SK-N-SH treated with all-trans-retinoic acid at 6 μM for 48 hours (cell line): ENCODE data around the gene WDR46.

ENCODE experiments used
- ATAC-seq: fragments of 200-7000 bp; cut with Tn5 transposase; 3 replicates; pipeline ENCODE4 v1.9.1; 2020; ENCODE audit warnings: mild to moderate bottlenecking, moderate library complexity
- ARNTL ChIP-seq: fragments of 450-650 bp; formaldehyde crosslinking; IDR thresholded peaks from 2 replicates; pipeline ENCODE4 v1.5.0; 2020; ENCODE audit warnings: low read depth, mild to moderate bottlenecking, moderate library complexity, borderline replicate concordance
- BACH2 ChIP-seq: fragments of 250-450 bp; sonication (Bioruptor Pico); IDR thresholded peaks from 2 replicates; pipeline ENCODE4 v1.9.0; 2021; ENCODE audit warnings: mild to moderate bottlenecking, borderline replicate concordance
- CSDC2 ChIP-seq: fragments of 250-450 bp; sonication (Bioruptor Pico); IDR thresholded peaks from 2 replicates; pipeline ENCODE4 v1.5.0; 2020; ENCODE audit warnings: mild to moderate bottlenecking, moderate library complexity
- GLIS3 ChIP-seq: fragments of 250-450 bp; sonication (Bioruptor Pico); IDR thresholded peaks from 2 replicates; pipeline ENCODE4 v1.5.0; 2020; ENCODE audit warnings: mild to moderate bottlenecking, moderate library complexity
- ISL1 ChIP-seq: fragments of 250-450 bp; sonication (Bioruptor Pico); IDR thresholded peaks from 2 replicates; pipeline ENCODE4 v2.1.2; 2022; ENCODE audit warnings: mild to moderate bottlenecking, moderate library complexity
- OSR1 ChIP-seq: fragments of 250-450 bp; sonication (Bioruptor Pico); IDR thresholded peaks from 2 replicates; pipeline ENCODE4 v1.8.0; 2022; ENCODE audit warnings: moderate library complexity, mild to moderate bottlenecking, inconsistent platforms
- PATZ1 ChIP-seq: fragments of 250-450 bp; sonication (Bioruptor Pico); IDR thresholded peaks from 2 replicates; pipeline ENCODE4 v1.8.0; 2020; ENCODE audit warnings: mild to moderate bottlenecking, moderate library complexity, borderline replicate concordance
- PPARA ChIP-seq: fragments of 250-450 bp; sonication (Bioruptor Pico); IDR thresholded peaks from 2 replicates; pipeline ENCODE4 v1.5.0; 2020; ENCODE audit warnings: mild to moderate bottlenecking, borderline replicate concordance
- SNAI2 ChIP-seq: fragments of 250-450 bp; sonication (Bioruptor Pico); IDR thresholded peaks from 2 replicates; pipeline ENCODE4 v1.5.0; 2020; ENCODE audit warnings: mild to moderate bottlenecking, moderate library complexity
- TCF4 ChIP-seq: fragments of 250-450 bp; sonication (Bioruptor Pico); IDR thresholded peaks from 2 replicates; pipeline ENCODE4 v1.8.0; 2021; ENCODE audit warnings: mild to moderate bottlenecking, moderate library complexity, borderline replicate concordance
- TOX ChIP-seq: fragments of 250-450 bp; sonication (Bioruptor Pico); IDR thresholded peaks from 2 replicates; pipeline ENCODE4 v1.8.0; 2021; ENCODE audit warnings: mild to moderate bottlenecking, moderate library complexity, borderline replicate concordance
- ZC3H10 ChIP-seq: fragments of 250-450 bp; sonication (Bioruptor Pico); IDR thresholded peaks from 2 replicates; pipeline ENCODE4 v1.5.1; 2021; ENCODE audit warnings: mild to moderate bottlenecking, moderate library complexity
- ZFP30 ChIP-seq: fragments of 450-650 bp; formaldehyde crosslinking; IDR thresholded peaks from 2 replicates; pipeline ENCODE4 v1.5.0; 2022; ENCODE audit warnings: mild to moderate bottlenecking, moderate library complexity
- ZNF565 ChIP-seq: fragments of 450-650 bp; formaldehyde crosslinking; conservative IDR thresholded peaks from 2 replicates; pipeline ENCODE4 v1.5.0; 2020; ENCODE audit warnings: low read depth, mild to moderate bottlenecking, moderate library complexity
- ZNF70 ChIP-seq: fragments of 450-650 bp; formaldehyde crosslinking; IDR thresholded peaks from 2 replicates; pipeline ENCODE4 v1.5.0; 2020; ENCODE audit warnings: mild to moderate bottlenecking, moderate library complexity
- TF ChIP-seq, protein P1 (sequence below): fragments of 250-450 bp; sonication (Bioruptor Pico); IDR thresholded peaks from 2 replicates; pipeline ENCODE4 v1.5.0; 2020; ENCODE audit warnings: mild to moderate bottlenecking, moderate library complexity
- TF ChIP-seq, protein P2 (sequence below): fragments of 250-450 bp; sonication (Bioruptor Pico); IDR thresholded peaks from 2 replicates; pipeline ENCODE4 v1.8.0; 2021; ENCODE audit warnings: low read depth, mild to moderate bottlenecking, moderate library complexity, borderline replicate concordance

Gene WDR46

GRCh38 chr6:33323623-33323948 is 34.5 kb upstream of the WDR46 start (continued):
- TF ChIP-seq CSDC2, result no peak
- no peak for TF ChIP-seq TOX
- no peak for TF ChIP-seq ZNF70 (CRISPR knock-in tag)
- no peak for TF ChIP-seq OSR1 (CRISPR knock-in tag)
- TF ChIP-seq TCF4 (CRISPR knock-in tag), result no peak
- TF ChIP-seq ISL1, result no peak

DNA sequence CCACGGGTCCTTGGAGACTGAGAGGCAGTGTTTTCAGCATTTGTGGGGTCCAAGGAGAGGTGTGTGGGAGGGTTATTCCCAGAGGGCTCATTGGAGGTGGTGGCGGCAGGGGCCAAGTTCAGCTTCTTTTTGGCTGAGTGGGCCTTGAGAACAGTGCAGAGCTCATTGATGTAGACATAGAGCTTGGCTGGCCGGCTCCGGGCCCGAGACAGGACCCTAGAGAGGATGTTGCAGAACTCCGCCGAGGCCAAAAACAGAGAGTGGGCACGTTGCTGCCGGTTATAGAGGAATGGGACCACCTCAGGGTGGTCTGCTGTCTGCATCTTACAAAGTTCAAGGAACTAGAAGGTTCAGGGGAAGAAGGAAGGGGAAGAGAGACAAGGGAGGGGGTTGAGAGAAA is 32.2 kb upstream of the WDR46 start:
- no peak for ATAC-seq
- TF ChIP-seq SNAI2 (CRISPR knock-in tag), result no peak
- TF ChIP-seq ZNF70 (CRISPR knock-in tag), result no peak
- TF ChIP-seq TOX, result no peak
- no peak for TF ChIP-seq PATZ1
- TF ChIP-seq PPARA (CRISPR knock-in tag), result no peak
- no peak for TF ChIP-seq ISL1

DNA sequence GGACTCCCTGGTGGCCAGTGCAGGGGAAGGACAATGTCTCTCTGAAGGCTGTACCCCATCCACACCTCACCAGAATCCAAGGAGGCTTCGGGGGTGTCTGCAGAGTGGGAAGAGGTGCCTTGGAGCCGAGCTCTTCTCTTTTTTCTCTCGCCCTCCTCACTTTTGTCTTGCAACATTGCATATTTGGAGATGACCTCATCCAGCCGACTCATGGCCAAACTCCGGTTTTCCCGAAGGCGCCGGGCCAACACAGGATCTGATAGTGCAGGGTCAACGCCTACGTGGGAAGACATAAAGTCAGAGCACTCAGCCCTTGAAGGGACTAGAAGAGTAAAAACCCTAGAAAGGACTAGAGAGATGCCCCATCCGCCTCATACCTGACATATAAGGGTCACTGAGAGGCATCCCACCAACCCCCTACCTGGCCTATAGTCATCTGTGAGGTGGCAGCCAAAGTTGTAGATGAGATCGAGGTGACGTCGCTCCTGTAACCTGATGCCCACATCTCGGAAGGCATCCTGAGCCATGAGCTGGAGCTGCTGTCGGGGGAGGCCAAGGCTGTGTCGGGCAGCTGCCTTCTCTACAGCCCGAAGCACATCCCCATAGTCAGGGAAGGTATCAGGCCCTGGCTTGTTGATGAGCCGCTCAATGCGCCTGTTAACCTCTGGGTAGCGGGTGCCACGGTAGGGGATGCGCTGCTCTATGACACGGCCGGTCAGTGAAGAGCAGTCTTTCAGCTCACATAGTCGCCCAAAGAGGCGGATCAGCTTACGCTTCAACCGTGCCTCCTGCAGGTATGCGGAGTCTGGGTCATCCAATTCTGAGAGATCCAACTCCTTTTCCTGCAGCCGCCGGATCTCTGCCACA is 31.5 kb upstream of the WDR46 start:
- TF ChIP-seq, protein P1, sequence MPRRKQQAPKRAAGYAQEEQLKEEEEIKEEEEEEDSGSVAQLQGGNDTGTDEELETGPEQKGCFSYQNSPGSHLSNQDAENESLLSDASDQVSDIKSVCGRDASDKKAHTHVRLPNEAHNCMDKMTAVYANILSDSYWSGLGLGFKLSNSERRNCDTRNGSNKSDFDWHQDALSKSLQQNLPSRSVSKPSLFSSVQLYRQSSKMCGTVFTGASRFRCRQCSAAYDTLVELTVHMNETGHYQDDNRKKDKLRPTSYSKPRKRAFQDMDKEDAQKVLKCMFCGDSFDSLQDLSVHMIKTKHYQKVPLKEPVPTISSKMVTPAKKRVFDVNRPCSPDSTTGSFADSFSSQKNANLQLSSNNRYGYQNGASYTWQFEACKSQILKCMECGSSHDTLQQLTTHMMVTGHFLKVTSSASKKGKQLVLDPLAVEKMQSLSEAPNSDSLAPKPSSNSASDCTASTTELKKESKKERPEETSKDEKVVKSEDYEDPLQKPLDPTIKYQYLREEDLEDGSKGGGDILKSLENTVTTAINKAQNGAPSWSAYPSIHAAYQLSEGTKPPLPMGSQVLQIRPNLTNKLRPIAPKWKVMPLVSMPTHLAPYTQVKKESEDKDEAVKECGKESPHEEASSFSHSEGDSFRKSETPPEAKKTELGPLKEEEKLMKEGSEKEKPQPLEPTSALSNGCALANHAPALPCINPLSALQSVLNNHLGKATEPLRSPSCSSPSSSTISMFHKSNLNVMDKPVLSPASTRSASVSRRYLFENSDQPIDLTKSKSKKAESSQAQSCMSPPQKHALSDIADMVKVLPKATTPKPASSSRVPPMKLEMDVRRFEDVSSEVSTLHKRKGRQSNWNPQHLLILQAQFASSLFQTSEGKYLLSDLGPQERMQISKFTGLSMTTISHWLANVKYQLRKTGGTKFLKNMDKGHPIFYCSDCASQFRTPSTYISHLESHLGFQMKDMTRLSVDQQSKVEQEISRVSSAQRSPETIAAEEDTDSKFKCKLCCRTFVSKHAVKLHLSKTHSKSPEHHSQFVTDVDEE (CRISPR knock-in tag), result no peak
- TF ChIP-seq ZNF565 (no peak), ISL1 (peak; percentile 8; the same call in 1 of the 2 replicates)
- peak; percentile 4; the same call in 2 of the 3 replicates for ATAC-seq

- ATAC-seq, result no peak
- no peak for TF ChIP-seq ZNF70 (CRISPR knock-in tag)
- TF ChIP-seq, protein P2, sequence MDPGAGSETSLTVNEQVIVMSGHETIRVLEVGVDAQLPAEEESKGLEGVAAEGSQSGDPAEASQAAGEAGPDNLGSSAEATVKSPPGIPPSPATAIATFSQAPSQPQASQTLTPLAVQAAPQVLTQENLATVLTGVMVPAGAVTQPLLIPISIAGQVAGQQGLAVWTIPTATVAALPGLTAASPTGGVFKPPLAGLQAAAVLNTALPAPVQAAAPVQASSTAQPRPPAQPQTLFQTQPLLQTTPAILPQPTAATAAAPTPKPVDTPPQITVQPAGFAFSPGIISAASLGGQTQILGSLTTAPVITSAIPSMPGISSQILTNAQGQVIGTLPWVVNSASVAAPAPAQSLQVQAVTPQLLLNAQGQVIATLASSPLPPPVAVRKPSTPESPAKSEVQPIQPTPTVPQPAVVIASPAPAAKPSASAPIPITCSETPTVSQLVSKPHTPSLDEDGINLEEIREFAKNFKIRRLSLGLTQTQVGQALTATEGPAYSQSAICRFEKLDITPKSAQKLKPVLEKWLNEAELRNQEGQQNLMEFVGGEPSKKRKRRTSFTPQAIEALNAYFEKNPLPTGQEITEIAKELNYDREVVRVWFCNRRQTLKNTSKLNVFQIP (CRISPR knock-in tag), result no peak
- TF ChIP-seq, all 23 proteins: peak for 0
Measured at GRCh38 chr6:33319939-33320314, 30.9 kb upstream of the WDR46 start.

DNA sequence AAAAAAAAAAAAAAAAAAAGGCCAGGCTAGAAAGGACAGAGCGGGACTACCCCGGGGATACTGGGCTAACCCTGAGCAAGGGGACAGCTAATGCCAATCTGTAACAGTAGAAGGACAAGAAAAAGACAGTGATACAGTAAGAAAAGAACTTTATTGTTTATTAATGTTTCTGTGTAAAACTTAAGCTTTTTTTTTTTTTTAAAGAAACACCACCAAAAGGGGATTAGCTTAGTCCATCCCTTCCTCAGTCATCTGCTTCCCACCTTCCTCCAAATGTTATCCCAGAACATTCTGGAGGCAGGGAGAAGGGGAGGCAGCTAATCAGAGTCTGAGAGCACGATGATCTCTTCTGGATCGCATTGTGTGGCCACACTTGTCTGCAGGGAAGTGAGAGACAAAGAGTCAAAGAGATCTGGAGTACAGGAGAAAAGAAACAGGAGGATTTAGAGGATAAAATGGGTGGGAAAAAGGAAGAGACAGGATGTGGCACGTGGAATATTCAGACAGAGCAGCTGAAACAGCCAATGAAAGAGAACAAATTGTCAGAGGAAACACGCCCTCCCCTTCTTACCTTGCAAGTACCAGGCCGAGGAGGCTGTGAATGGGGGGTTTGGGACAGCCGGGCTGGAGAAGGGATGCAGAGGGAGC is 29.5 kb upstream of the WDR46 start:
- no peak for TF ChIP-seq ISL1
- TF ChIP-seq ZNF565, result no peak
- TF ChIP-seq GLIS3 (CRISPR knock-in tag), result no peak
- no peak for TF ChIP-seq ZC3H10 (CRISPR knock-in tag)
- TF ChIP-seq, protein P2 (CRISPR knock-in tag), result no peak
- TF ChIP-seq ZFP30, result no peak
- no peak for TF ChIP-seq ARNTL (CRISPR knock-in tag)
- TF ChIP-seq BACH2 (CRISPR knock-in tag), result no peak
- no peak for TF ChIP-seq CSDC2
- TF ChIP-seq TOX, result no peak
- ATAC-seq, result no peak
